ENCODE measurements around the gene WDR44.

- TF ChIP-seq GATA2 (IDR thresholded peaks at IDR 0.05; ENCODE audit: low read depth, low read length) (no peak), GATA3 (IDR thresholded peaks at IDR 0.05; ENCODE audit: low read depth, low read length) (no peak)
These were observed 16.7 kb upstream of the WDR44 start for GRCh38 chrX:118329175-118329574.

Measured in SH-SY5Y (cell line).